Sigmoid colon (tissue), 4 donors: ENCODE measurements around the gene EPHA4.

Experiments
- CTCF ChIP-seq, 4 experiments: fragments of 450-650 bp in 3 of 4; fragments of 200-600 bp in 1 of 4; IDR thresholded peaks; one replicate each; pipeline ENCODE4 v1.5.1; 2016 to 2019; ENCODE audit warnings: antibody characterized with exemption in 4 of 4, mild to moderate bottlenecking in 3 of 4, moderate library complexity in 2 of 4
- EP300 ChIP-seq, 4 donors: sonication (generic); formaldehyde crosslinking; IDR thresholded peaks; one replicate each; pipeline ENCODE4 v1.6.1; 2017; ENCODE audit warnings: antibody characterized with exemption in 4 of 4
- POLR2A ChIP-seq, 2 donors: fragments of 450-650 bp; IDR thresholded peaks; one replicate each; pipeline ENCODE4 v1.6.1; 2016; ENCODE audit warnings: antibody characterized with exemption in 2 of 2, mild to moderate bottlenecking in 2 of 2, moderate library complexity in 2 of 2

- TF ChIP-seq POLR2A (IDR thresholded peaks at IDR 0.05) (no peak), CTCF (IDR thresholded peaks at IDR 0.05) (no peak), EP300 (IDR thresholded peaks at IDR 0.05) (no peak)
Observed at GRCh38 chr2:221415789-221416188, 156.3 kb downstream of the EPHA4 start.
